H1 (cell line): ENCODE results near the gene COL20A1. TPM values are rescaled to one million over a fixed set of nuclear protein-coding genes. Genes with fewer than 3 reads are reported as not detected.

ENCODE experiments used
- CTCF ChIA-PET: fragments of 300-600 bp; sonication (Branson Sonifier 250); formaldehyde crosslinking; loops from one replicate; lab custom pipeline; 2021; ENCODE audit not compliant: partially characterized antibody; lab: Charles Lee
- POLR2A ChIA-PET: fragments of 300-600 bp; sonication (Branson Sonifier 250); formaldehyde crosslinking; loops from one replicate; lab custom pipeline; 2021; ENCODE audit warnings: inconsistent platforms; ENCODE audit not compliant: partially characterized antibody; lab: Charles Lee
- DNase-seq, 2 experiments: peaks; one replicate each; pipeline versions ENCODE4 v3.0.0 to v3.0.0-alpha.2; 2010 to 2022; ENCODE audit warnings: low spot score in 2 of 2, low read depth in 1 of 2, mixed read lengths in 1 of 2
- FAIRE-seq: peaks from 2 replicates; lab custom pipeline; 2011; peaks lifted over from hg19 to GRCh38; lab: Jason Lieb, UNC
- H2AFZ ChIP-seq: 2 replicates; pipeline ENCODE4 v1.8.1; 2012; ENCODE audit warnings: low read length, inconsistent platforms
- H2AK5ac ChIP-seq: 2 replicates; pipeline ENCODE4 v1.6.1; 2013; ENCODE audit warnings: low read depth, low read length
- H2BK120ac ChIP-seq: replicated peaks from 2 replicates; pipeline ENCODE3; 2013; ENCODE audit warnings: low read depth, low read length, inconsistent platforms
- H2BK12ac ChIP-seq: 2 replicates; pipeline ENCODE4 v1.6.1; 2013; ENCODE audit warnings: low read depth, low read length
- H2BK15ac ChIP-seq: 2 replicates; pipeline ENCODE4 v1.6.1; 2013; ENCODE audit warnings: low read length
- H2BK20ac ChIP-seq: 2 replicates; pipeline ENCODE4 v1.6.1; 2013; ENCODE audit warnings: low read length
- H2BK5ac ChIP-seq: 2 replicates; pipeline ENCODE4 v1.6.1; 2013; ENCODE audit warnings: low read depth, low read length
- H3K14ac ChIP-seq: 2 replicates; pipeline ENCODE4 v1.6.1; 2013; ENCODE audit warnings: inconsistent platforms; ENCODE audit not compliant: insufficient read length
- H3K18ac ChIP-seq: 2 replicates; pipeline ENCODE4 v1.6.1; 2013; ENCODE audit warnings: low read length; ENCODE audit errors: extremely low read depth
- H3K23ac ChIP-seq: 2 replicates; pipeline ENCODE4 v1.6.1; 2013; ENCODE audit warnings: inconsistent platforms; ENCODE audit not compliant: insufficient read length
- H3K23me2 ChIP-seq: 2 replicates; pipeline ENCODE4 v1.6.1; 2013; ENCODE audit warnings: low read depth, low read length
- H3K27ac ChIP-seq: 2 replicates; pipeline ENCODE4 v1.6.1; 2011; ENCODE audit warnings: low read depth, low read length, inconsistent platforms
- H3K27me3 ChIP-seq, 4 experiments: replicated peaks in 1 of 4; 1 replicate in 1 of 4; 2 replicates in 3 of 4; pipeline versions ENCODE4 v1.6.1 to v1.8.1; 2011 to 2013; ENCODE audit warnings: low read length in 3 of 4, mild to moderate bottlenecking in 3 of 4, inconsistent platforms in 2 of 4, mixed read lengths in 2 of 4, moderate library complexity in 1 of 4; ENCODE audit not compliant: control insufficient read depth in 3 of 4, insufficient read depth in 3 of 4; ENCODE audit errors: extremely low read depth in 1 of 4
- H3K36me3 ChIP-seq, 4 experiments: 2 replicates each; pipeline versions ENCODE4 v1.6.1 to v1.8.1; 2011 to 2013; ENCODE audit warnings: mild to moderate bottlenecking in 4 of 4, low read length in 3 of 4, moderate library complexity in 2 of 4, control low read depth in 1 of 4, inconsistent platforms in 1 of 4; ENCODE audit not compliant: insufficient read depth in 4 of 4, control insufficient read depth in 2 of 4
- H3K4ac ChIP-seq: replicated peaks from 2 replicates; pipeline ENCODE3; 2013; ENCODE audit warnings: low read length, low read depth, mixed read lengths, inconsistent platforms; ENCODE audit not compliant: insufficient read length
- H3K4me1 ChIP-seq, 4 experiments: replicated peaks in 1 of 4; 1 replicate in 1 of 4; 2 replicates in 3 of 4; pipeline versions ENCODE4 v1.6.1 to v1.8.1; 2011 to 2013; ENCODE audit warnings: low read length in 3 of 4, inconsistent platforms in 2 of 4, mixed read lengths in 1 of 4; ENCODE audit not compliant: insufficient read depth in 4 of 4, control insufficient read depth in 3 of 4
- H3K4me2 ChIP-seq, 2 experiments: 2 replicates each; pipeline versions ENCODE4 v1.6.1 to v1.8.1; 2011 to 2013; ENCODE audit warnings: low read depth in 2 of 2, low read length in 2 of 2, control low read depth in 1 of 2, inconsistent platforms in 1 of 2, mild to moderate bottlenecking in 1 of 2; ENCODE audit not compliant: insufficient read depth in 1 of 2
- H3K4me3 ChIP-seq, 4 experiments: fragments of 200-600, 300-600 bp in 1 of 4; sonication (generic), shearing (Covaris generic), sonication (Bioruptor Twin) in 1 of 4; 2 replicates each; pipeline versions ENCODE4 v1.5.1 to v1.8.1; 2011 to 2016; ENCODE audit warnings: low read length in 4 of 4, low read depth in 3 of 4, control low read depth in 2 of 4, inconsistent platforms in 2 of 4, mild to moderate bottlenecking in 2 of 4, mixed read lengths in 1 of 4, moderate library complexity in 1 of 4; ENCODE audit not compliant: insufficient read depth in 2 of 4; ENCODE audit errors: extremely low read depth in 1 of 4
- H3K56ac ChIP-seq: replicated peaks from 2 replicates; pipeline ENCODE3; 2013; ENCODE audit warnings: low read depth, mild to moderate bottlenecking, mixed read lengths, low read length, inconsistent platforms; ENCODE audit not compliant: insufficient read length
- H3K79me1 ChIP-seq: 2 replicates; pipeline ENCODE4 v1.6.1; 2013; ENCODE audit warnings: low read depth, low read length, control low read depth
- H3K79me2 ChIP-seq, 2 experiments: 2 replicates each; pipeline versions ENCODE4 v1.6.1 to v1.8.1; 2012 to 2013; ENCODE audit warnings: low read length in 2 of 2, mild to moderate bottlenecking in 2 of 2, inconsistent platforms in 1 of 2; ENCODE audit not compliant: insufficient read depth in 2 of 2, control insufficient read depth in 1 of 2
- H3K9ac ChIP-seq, 4 experiments: replicated peaks in 1 of 4; 1 replicate in 1 of 4; 2 replicates in 3 of 4; pipeline versions ENCODE4 v1.6.1 to v1.8.1; 2011 to 2013; ENCODE audit warnings: low read depth in 3 of 4, low read length in 3 of 4, control low read depth in 2 of 4, mild to moderate bottlenecking in 2 of 4, moderate library complexity in 2 of 4, inconsistent platforms in 1 of 4; ENCODE audit errors: extremely low read depth in 1 of 4
- H3K9me3 ChIP-seq, 2 experiments: 2 replicates each; pipeline versions ENCODE4 v1.6.1 to v1.8.1; 2012 to 2013; ENCODE audit warnings: mild to moderate bottlenecking in 2 of 2, moderate library complexity in 2 of 2, control low read depth in 1 of 2, inconsistent platforms in 1 of 2, low read depth in 1 of 2, low read length in 1 of 2, mixed read lengths in 1 of 2; ENCODE audit not compliant: insufficient read depth in 2 of 2
- H4K20me1 ChIP-seq, 2 experiments: replicated peaks in 1 of 2; 2 replicates each; pipeline versions ENCODE3 to v1.8.1; 2011 to 2013; ENCODE audit warnings: inconsistent platforms in 2 of 2, low read length in 2 of 2, mild to moderate bottlenecking in 1 of 2; ENCODE audit not compliant: insufficient read depth in 2 of 2, control insufficient read depth in 1 of 2
- H4K5ac ChIP-seq: 2 replicates; pipeline ENCODE4 v1.6.1; 2013; ENCODE audit warnings: low read length, low read depth, mixed read lengths, inconsistent platforms; ENCODE audit not compliant: insufficient read length
- H4K8ac ChIP-seq: 2 replicates; pipeline ENCODE4 v1.8.0; 2013; ENCODE audit warnings: mild to moderate bottlenecking, moderate library complexity, low read length, inconsistent platforms; ENCODE audit not compliant: insufficient read depth; ENCODE audit errors: extremely low read depth
- H4K91ac ChIP-seq: replicated peaks from 2 replicates; pipeline ENCODE3; 2013; ENCODE audit warnings: low read length, mixed read lengths, inconsistent platforms; ENCODE audit not compliant: insufficient read length
- CBX5 ChIP-seq: fragments of 300-800, 300-1000 bp; sonication (generic); IDR thresholded peaks from 2 replicates; pipeline ENCODE4 v1.7.1; 2016; ENCODE audit warnings: antibody characterized with exemption, low read length, low read depth
- CHD2 ChIP-seq: IDR thresholded peaks from 2 replicates; pipeline ENCODE4 v1.6.1; 2012; ENCODE audit warnings: low read length, improper control_type of control experiment
- CREB1 ChIP-seq: IDR thresholded peaks from 2 replicates; pipeline ENCODE4 v1.6.1; 2012; ENCODE audit warnings: inconsistent platforms
- CTBP2 ChIP-seq: IDR thresholded peaks from 2 replicates; pipeline ENCODE4 v1.7.0; 2011; ENCODE audit warnings: borderline replicate concordance, mild to moderate bottlenecking, moderate library complexity, mixed read lengths, low read length; ENCODE audit not compliant: insufficient read depth, insufficient read length
- FOSL1 ChIP-seq: IDR thresholded peaks from 2 replicates; pipeline ENCODE4 v1.6.1; 2011; ENCODE audit warnings: mild to moderate bottlenecking, low read depth, low read length, moderate library complexity; ENCODE audit not compliant: insufficient read depth
- JUN ChIP-seq: IDR thresholded peaks from 2 replicates; pipeline ENCODE4 v1.6.1; 2011; ENCODE audit warnings: low read depth, mild to moderate bottlenecking, improper control_type of control experiment, low read length
- KDM1A ChIP-seq: fragments of 200-600, 300-600 bp; sonication (generic); IDR thresholded peaks from 2 replicates; pipeline ENCODE4 v1.7.1; 2016; ENCODE audit warnings: mild to moderate bottlenecking, low read length, borderline replicate concordance
- MAX ChIP-seq: IDR thresholded peaks from 2 replicates; pipeline ENCODE4 v1.6.1; 2012; ENCODE audit warnings: inconsistent platforms
- NRF1 ChIP-seq: IDR thresholded peaks from 2 replicates; pipeline ENCODE4 v1.6.1; 2011; ENCODE audit warnings: mild to moderate bottlenecking, low read depth, low read length, improper control_type of control experiment
- SIN3A ChIP-seq, 2 experiments: IDR thresholded peaks in 1 of 2; conservative IDR thresholded peaks in 1 of 2; 2 replicates each; pipeline ENCODE4 v1.6.1; 2011 to 2012; ENCODE audit warnings: low read length in 2 of 2, improper control_type of control experiment in 1 of 2, low read depth in 1 of 2, mild to moderate bottlenecking in 1 of 2
- TEAD4 ChIP-seq: IDR thresholded peaks from 2 replicates; pipeline ENCODE4 v1.6.1; 2012; ENCODE audit warnings: low read depth, low read length, inconsistent platforms, mixed read lengths
- YY1 ChIP-seq: IDR thresholded peaks from 2 replicates; pipeline ENCODE4 v1.6.1; 2011; ENCODE audit warnings: low read depth, mild to moderate bottlenecking, low read length
- WGBS, 2 experiments: shearing (Covaris generic) in 1 of 2; methylation state at CpG; one replicate each; pipeline versions ENCODE4 v1.1.6 to v1.1.7; 2013 to 2015; ENCODE audit warnings: low lambda C conversion rate in 2 of 2, mixed read lengths in 2 of 2, inconsistent platforms in 1 of 2, low coverage in 1 of 2, missing lambda C conversion rate in 1 of 2; ENCODE audit not compliant: insufficient replicate concordance in 2 of 2, insufficient coverage in 1 of 2, insufficient read length in 1 of 2; ENCODE audit errors: extremely low coverage in 1 of 2, missing lambda C conversion rate in 1 of 2; 5-methylcytosine and 5-hydroxymethylcytosine counted together
- polyA plus RNA-seq, 7 experiments: library from polyadenylated mRNA; depleted of rRNA in 3 of 7; stranded (reverse) in 5 of 7; unstranded in 2 of 7; fragments of >200 nt in 5 of 7; fragments of 200-250 nt in 2 of 7; gene quantifications; 1 replicate in 5 of 7; 2 replicates in 1 of 7; 4 replicates in 1 of 7; pipeline versions ENCODE4 v1.2.1 to v1.2.3, GENCODE V29; 2011 to 2013; ENCODE audit warnings: missing spikeins in 2 of 7, mixed read lengths in 2 of 7
- total RNA-seq: library from RNA; stranded (reverse); fragmentation: NEBNext Ultra II Directional; extraction: Animal tissue kit (Norgen Biotek cat#: 25700); gene quantifications from 2 replicates; pipeline ENCODE4 v1.2.1, GENCODE V29; 2021

The COL20A1 gene
- total and polyA plus RNA-seq, 2 of the 8 experiments (the other 6 are each of a cell fraction or from before 2014, with no cell fraction given), result 0.19 to 0.21 TPM

- ChIA-PET POLR2A (interaction anchor here (1.3 to 1.8 kb wide), 2 partner anchors 9 to 10 kb away, joined by 3 to 4 read pairs; no protein-coding TSS in a partner anchor), CTCF (interaction anchor here (0.9 to 4.1 kb wide), 7 partner anchors 10 to 36 kb away, joined by 3 to 40 read pairs (median 5); no protein-coding TSS in a partner anchor)
- no peak overlapping the region for H3K23ac ChIP-seq
- H3K9me3 ChIP-seq, result no peaks in the 10 kb centered on the region
- no peak overlapping the region for H3K27ac ChIP-seq
- no peak overlapping the region for H3K9ac ChIP-seq
- peaks cover 0 to under 1% (median under 1%) of the 10 kb centered on the region in 4 experiments; a peak in 2 of 7 replicates for H3K4me1 ChIP-seq
- H3K4me3 ChIP-seq, result no peak overlapping the region
- no peak overlapping the region; the same call in 1 of the 2 replicates for H4K8ac ChIP-seq
- no peak overlapping the region for H2AK5ac ChIP-seq
- H3K18ac ChIP-seq, result no peak overlapping the region
- FAIRE-seq, result no peak
- no peak overlapping the region for H4K5ac ChIP-seq
- no peaks in the 10 kb centered on the region for H3K79me1 ChIP-seq
- no peaks in the 10 kb centered on the region for H3K79me2 ChIP-seq
- H2AFZ ChIP-seq, result no peak overlapping the region
- H3K36me3 ChIP-seq, result no peaks in the 10 kb centered on the region
- H3K56ac ChIP-seq, result no peak overlapping the region
- H2BK12ac ChIP-seq, result no peak overlapping the region
- H3K14ac ChIP-seq, result no peak overlapping the region
- H3K27me3 ChIP-seq, result peaks cover 0 to 8% (median 1%) of the 10 kb centered on the region in 4 experiments; a peak in 3 of 7 replicates
- H2BK5ac ChIP-seq, result no peak overlapping the region
- 82% methylated on average over 19 of the region's 25 CpGs; no CpG with 5 or more reads in 1 of the 2 experiments for WGBS, 2 experiments
- no peaks in the 10 kb centered on the region for H3K23me2 ChIP-seq
- no peak overlapping the region for H4K91ac ChIP-seq
- H2BK15ac ChIP-seq, result peak overlapping the region; percentile 7; the same call in 1 of the 2 replicates
- DNase-seq, result no peak
- H2BK20ac ChIP-seq, result no peak overlapping the region
- H3K4ac ChIP-seq, result no peak overlapping the region
- peaks cover 0 to 4% of the 10 kb centered on the region in 2 experiments for H4K20me1 ChIP-seq
- H3K4me2 ChIP-seq, result no peak overlapping the region
- no peak overlapping the region for H2BK120ac ChIP-seq
- TF ChIP-seq KDM1A, result no peak
- TF ChIP-seq CBX5, result no peak
- no peak for TF ChIP-seq JUN
- no peak for TF ChIP-seq YY1
- no peak for TF ChIP-seq FOSL1
- TF ChIP-seq CREB1, result no peak
- no peak for TF ChIP-seq TEAD4
- TF ChIP-seq CHD2, result no peak
- no peak for TF ChIP-seq NRF1
- no peak for TF ChIP-seq CTBP2
- TF ChIP-seq MAX, result no peak
- no peak for TF ChIP-seq SIN3A (conservative IDR thresholded peaks at IDR 0.05 in 1 of 2, IDR thresholded peaks at IDR 0.05 in 1 of 2; ENCODE audit: low read depth in 1 of 2, low read length in 2 of 2)
Observed at GRCh38 chr20:63261060-63261794, 31.8 kb upstream of the COL20A1 start.
